Measurements from ENCODE around the gene MRPS35. TPM values are rescaled to one million over a fixed set of nuclear protein-coding genes. Genes with fewer than 3 reads are reported as not detected.

MRPS35 gene
- total and polyA plus RNA-seq, 2 experiments from 2014 or later = 58.1 to 58.7 TPM

DNA sequence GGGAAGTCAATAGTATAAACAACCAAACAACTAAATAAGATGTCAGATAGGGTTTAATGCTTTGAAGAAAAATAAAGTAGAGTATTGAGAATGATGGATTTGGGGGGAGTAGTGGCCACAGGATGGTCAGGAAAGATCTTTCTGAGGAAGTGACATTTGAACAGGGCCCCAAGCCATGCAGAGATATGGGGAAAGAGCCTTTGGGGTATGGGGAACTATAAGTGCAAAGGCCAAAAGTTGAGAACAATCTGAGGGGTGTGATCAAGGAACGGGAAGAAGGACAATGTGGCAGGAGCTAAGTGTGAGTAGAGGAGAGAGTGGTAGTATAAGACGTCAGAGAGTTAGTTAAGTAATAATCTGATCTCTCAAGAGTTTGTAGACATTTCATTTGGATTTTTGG lies 1.3 kb downstream of the MRPS35 start (continued):
- TF ChIP-seq, protein P1, sequence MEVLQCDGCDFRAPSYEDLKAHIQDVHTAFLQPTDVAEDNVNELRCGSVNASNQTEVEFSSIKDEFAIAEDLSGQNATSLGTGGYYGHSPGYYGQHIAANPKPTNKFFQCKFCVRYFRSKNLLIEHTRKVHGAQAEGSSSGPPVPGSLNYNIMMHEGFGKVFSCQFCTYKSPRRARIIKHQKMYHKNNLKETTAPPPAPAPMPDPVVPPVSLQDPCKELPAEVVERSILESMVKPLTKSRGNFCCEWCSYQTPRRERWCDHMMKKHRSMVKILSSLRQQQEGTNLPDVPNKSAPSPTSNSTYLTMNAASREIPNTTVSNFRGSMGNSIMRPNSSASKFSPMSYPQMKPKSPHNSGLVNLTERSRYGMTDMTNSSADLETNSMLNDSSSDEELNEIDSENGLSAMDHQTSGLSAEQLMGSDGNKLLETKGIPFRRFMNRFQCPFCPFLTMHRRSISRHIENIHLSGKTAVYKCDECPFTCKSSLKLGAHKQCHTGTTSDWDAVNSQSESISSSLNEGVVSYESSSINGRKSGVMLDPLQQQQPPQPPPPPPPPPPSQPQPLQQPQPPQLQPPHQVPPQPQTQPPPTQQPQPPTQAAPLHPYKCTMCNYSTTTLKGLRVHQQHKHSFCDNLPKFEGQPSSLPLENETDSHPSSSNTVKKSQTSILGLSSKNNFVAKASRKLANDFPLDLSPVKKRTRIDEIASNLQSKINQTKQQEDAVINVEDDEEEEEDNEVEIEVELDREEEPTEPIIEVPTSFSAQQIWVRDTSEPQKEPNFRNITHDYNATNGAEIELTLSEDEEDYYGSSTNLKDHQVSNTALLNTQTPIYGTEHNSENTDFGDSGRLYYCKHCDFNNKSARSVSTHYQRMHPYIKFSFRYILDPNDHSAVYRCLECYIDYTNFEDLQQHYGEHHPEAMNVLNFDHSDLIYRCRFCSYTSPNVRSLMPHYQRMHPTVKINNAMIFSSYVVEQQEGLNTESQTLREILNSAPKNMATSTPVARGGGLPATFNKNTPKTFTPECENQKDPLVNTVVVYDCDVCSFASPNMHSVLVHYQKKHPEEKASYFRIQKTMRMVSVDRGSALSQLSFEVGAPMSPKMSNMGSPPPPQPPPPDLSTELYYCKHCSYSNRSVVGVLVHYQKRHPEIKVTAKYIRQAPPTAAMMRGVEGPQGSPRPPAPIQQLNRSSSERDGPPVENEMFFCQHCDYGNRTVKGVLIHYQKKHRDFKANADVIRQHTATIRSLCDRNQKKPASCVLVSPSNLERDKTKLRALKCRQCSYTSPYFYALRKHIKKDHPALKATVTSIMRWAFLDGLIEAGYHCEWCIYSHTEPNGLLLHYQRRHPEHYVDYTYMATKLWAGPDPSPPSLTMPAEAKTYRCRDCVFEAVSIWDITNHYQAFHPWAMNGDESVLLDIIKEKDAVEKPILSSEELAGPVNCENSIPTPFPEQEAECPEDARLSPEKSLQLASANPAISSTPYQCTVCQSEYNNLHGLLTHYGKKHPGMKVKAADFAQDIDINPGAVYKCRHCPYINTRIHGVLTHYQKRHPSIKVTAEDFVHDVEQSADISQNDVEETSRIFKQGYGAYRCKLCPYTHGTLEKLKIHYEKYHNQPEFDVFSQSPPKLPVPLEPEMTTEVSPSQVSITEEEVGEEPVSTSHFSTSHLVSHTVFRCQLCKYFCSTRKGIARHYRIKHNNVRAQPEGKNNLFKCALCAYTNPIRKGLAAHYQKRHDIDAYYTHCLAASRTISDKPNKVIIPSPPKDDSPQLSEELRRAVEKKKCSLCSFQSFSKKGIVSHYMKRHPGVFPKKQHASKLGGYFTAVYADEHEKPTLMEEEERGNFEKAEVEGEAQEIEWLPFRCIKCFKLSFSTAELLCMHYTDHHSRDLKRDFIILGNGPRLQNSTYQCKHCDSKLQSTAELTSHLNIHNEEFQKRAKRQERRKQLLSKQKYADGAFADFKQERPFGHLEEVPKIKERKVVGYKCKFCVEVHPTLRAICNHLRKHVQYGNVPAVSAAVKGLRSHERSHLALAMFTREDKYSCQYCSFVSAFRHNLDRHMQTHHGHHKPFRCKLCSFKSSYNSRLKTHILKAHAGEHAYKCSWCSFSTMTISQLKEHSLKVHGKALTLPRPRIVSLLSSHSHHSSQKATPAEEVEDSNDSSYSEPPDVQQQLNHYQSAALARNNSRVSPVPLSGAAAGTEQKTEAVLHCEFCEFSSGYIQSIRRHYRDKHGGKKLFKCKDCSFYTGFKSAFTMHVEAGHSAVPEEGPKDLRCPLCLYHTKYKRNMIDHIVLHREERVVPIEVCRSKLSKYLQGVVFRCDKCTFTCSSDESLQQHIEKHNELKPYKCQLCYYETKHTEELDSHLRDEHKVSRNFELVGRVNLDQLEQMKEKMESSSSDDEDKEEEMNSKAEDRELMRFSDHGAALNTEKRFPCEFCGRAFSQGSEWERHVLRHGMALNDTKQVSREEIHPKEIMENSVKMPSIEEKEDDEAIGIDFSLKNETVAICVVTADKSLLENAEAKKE (CRISPR knock-in tag; IDR thresholded peaks at IDR 0.05) = no peak
- TF ChIP-seq POLR2AphosphoS5 (IDR thresholded peaks at IDR 0.05; ENCODE audit: low read depth) = no peak
- no peak for TF ChIP-seq ZNF114 (CRISPR knock-in tag; IDR thresholded peaks at IDR 0.05)
- no peak for TF ChIP-seq EZH2 (IDR thresholded peaks at IDR 0.05; ENCODE audit: low read depth, unreplicated experiment)
- TF ChIP-seq EZH2phosphoT487 (IDR thresholded peaks at IDR 0.05; ENCODE audit: unreplicated experiment) = no peak

GRCh38 chr12:27723212-27723611 lies 12.6 kb downstream of the MRPS35 start:
- H3K27me3 Mint-ChIP-seq (ENCODE audit: insufficient read depth, low read depth, poor library complexity) = peaks cover 1% of the 10 kb centered on the region
- H3K36me3 Mint-ChIP-seq (ENCODE audit: low read depth) = peaks cover 29% of the 10 kb centered on the region
- ATAC-seq = no peak
- H3K4me3 Mint-ChIP-seq = no peak overlapping the region
- no peaks in the 10 kb centered on the region for H3F3A ChIP-seq (replicated peaks; ENCODE audit: low read depth)
- H4K20me1 ChIP-seq (replicated peaks; ENCODE audit: insufficient read depth) = peaks cover 14% of the 10 kb centered on the region; the same call in 1 of the 2 replicates
- no peaks in the 10 kb centered on the region for H3K4me1 Mint-ChIP-seq
- H3K79me2 ChIP-seq (replicated peaks; ENCODE audit: insufficient read depth) = peaks cover 7% of the 10 kb centered on the region; the same call in 1 of the 2 replicates
- peak overlapping the region; percentile 26; the same call in 1 of the 2 replicates for H3K27ac ChIP-seq (ENCODE audit: low read depth)
- H3K36me3 ChIP-seq (ENCODE audit: insufficient read depth) = peaks cover 43% of the 10 kb centered on the region
- H3K4me1 ChIP-seq (ENCODE audit: insufficient read depth) = no peaks in the 10 kb centered on the region
- H3K9me3 Mint-ChIP-seq = no peaks in the 10 kb centered on the region
- H3K27ac Mint-ChIP-seq = no peak overlapping the region
- no peak overlapping the region for H3K4me3 ChIP-seq
- no peaks in the 10 kb centered on the region for H3K27me3 ChIP-seq (ENCODE audit: insufficient read depth)
- H3K4me2 ChIP-seq = no peak overlapping the region
- DNase-seq (ENCODE audit: low spot score) = no peak
- no peaks in the 10 kb centered on the region for H3K9me2 ChIP-seq (ENCODE audit: insufficient read depth)
- H2AFZ ChIP-seq = no peak overlapping the region
- no peak for TF ChIP-seq ZNF331 (CRISPR knock-in tag; IDR thresholded peaks at IDR 0.05; ENCODE audit: low read depth)
- TF ChIP-seq, protein P2, sequence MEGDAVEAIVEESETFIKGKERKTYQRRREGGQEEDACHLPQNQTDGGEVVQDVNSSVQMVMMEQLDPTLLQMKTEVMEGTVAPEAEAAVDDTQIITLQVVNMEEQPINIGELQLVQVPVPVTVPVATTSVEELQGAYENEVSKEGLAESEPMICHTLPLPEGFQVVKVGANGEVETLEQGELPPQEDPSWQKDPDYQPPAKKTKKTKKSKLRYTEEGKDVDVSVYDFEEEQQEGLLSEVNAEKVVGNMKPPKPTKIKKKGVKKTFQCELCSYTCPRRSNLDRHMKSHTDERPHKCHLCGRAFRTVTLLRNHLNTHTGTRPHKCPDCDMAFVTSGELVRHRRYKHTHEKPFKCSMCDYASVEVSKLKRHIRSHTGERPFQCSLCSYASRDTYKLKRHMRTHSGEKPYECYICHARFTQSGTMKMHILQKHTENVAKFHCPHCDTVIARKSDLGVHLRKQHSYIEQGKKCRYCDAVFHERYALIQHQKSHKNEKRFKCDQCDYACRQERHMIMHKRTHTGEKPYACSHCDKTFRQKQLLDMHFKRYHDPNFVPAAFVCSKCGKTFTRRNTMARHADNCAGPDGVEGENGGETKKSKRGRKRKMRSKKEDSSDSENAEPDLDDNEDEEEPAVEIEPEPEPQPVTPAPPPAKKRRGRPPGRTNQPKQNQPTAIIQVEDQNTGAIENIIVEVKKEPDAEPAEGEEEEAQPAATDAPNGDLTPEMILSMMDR (conservative IDR thresholded peaks at IDR 0.05; ENCODE audit: low read depth in 2 of 2) = no peak
- TF ChIP-seq POLR2AphosphoS5 (IDR thresholded peaks at IDR 0.05; ENCODE audit: low read depth) = no peak
- no peak for TF ChIP-seq EZH2 (IDR thresholded peaks at IDR 0.05; ENCODE audit: low read depth, unreplicated experiment)
- TF ChIP-seq, protein P1 (CRISPR knock-in tag; IDR thresholded peaks at IDR 0.05) = no peak
- no peak for TF ChIP-seq JUNB (IDR thresholded peaks at IDR 0.05; ENCODE audit: unreplicated experiment)
